Measurements from ENCODE around the gene TBC1D9. TPM values are rescaled to one million over a fixed set of nuclear protein-coding genes. Genes with fewer than 3 reads are reported as not detected.

Gene TBC1D9
- total RNA-seq, 1 experiment from 2014 or later: 9.9 TPM

DNA sequence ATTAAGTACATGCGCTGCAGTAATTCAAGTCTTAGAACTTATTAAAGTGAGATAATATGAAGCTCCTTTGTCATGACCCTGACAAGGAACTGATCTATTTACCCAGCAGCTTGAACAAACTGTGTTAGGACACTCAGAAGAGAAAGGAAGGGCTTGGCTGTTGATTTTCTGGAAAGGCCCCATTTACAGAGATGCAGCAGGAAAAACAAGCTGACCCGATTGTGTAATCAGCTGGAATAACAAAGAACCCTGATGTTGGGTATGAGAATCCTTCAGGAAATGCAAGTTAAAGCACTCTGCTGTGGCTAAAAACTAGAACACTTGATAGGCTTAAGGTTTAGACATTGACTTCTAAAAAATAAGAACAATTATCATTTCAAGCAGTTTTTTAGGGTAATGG lies 64.8 kb downstream of the TBC1D9 start:
- DNase-seq (ENCODE audit: low read depth): no peak

DNA sequence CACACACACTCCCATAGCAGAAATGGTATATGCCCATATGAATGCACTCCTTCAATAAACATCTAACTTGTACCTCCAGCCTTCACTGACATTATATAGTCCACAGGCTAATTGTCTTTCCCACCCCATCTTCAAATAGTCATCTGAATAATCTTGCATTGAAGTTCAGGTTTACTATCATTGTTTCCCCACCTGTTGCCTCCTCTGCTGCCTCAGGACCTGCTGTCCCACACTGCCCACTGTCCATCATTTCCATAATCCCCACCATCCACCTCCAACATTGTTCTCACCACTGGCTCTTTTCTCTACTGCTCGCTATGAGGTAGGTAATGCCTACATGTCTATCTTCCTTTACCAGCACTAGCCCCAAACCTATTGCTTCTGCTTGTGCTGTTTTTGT lies 66.1 kb downstream of the TBC1D9 start:
- DNase-seq (ENCODE audit: low read depth): no peak

DNA sequence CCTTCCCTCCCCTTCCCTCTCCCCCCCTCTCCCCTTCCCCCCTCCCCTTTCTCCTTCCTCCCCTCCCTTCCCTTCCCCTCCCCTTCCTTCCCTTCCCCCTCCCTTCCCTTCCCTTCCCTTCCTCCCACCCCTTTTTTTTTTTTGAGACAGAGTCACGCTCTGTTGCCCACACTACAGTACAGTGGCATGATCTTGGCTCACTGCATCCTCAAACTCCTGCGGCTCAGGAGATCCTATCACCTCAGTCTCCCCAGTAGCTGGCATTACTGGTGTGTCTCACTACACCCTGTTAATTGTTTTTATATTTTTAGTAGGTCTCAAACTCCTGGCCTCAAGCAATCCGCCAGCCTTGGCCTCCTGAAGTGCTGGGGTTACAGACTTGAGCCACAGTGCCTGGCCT lies 66.6 kb downstream of the TBC1D9 start:
- no peak for DNase-seq (ENCODE audit: low read depth)

GRCh38 chr4:140688711-140689598 lies 67.2 kb downstream of the TBC1D9 start:
- DNase-seq (ENCODE audit: low read depth): peak; percentile 36

DNA sequence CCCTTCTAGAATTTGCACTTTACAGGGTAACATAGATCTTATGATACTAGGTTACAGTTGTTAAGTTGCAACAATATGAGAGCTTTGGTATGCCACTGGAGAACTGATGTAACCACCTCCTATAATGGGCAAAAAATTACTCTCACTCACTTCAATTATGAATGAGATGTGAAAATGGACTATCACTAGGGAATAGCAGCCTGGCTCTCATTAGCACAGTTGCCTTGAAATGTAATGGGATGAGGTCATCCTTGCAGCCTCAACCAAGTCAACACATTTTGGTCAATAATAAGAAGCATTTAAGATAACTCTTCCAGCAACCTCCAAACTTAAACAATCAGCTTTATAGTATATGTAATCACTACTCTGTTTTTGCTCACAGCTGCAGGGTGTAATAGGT lies 69.4 kb downstream of the TBC1D9 start:
- DNase-seq (ENCODE audit: low read depth): no peak

DNA sequence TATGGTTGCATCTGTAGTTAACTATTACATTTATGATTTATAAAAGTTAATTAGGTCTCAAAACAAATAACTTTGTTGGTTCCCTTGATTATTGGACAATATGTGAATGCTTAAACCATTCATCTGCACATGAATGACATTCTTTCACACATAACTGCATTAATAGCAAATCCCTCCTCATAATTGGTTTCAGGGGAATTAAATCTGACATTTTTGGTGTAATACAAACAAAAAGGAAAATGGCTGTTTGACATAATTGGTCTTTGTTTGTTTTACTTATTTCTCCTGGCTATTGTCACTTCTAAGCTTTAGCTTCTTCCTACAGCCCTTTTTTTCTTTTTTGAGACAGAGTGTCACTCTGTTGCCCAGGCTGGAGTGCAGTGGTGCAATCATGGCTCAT lies 71.9 kb downstream of the TBC1D9 start:
- DNase-seq (ENCODE audit: low read depth): no peak

GRCh38 chr4:140681201-140681600 lies 75.0 kb downstream of the TBC1D9 start:
- DNase-seq (ENCODE audit: low read depth): no peak

DNA sequence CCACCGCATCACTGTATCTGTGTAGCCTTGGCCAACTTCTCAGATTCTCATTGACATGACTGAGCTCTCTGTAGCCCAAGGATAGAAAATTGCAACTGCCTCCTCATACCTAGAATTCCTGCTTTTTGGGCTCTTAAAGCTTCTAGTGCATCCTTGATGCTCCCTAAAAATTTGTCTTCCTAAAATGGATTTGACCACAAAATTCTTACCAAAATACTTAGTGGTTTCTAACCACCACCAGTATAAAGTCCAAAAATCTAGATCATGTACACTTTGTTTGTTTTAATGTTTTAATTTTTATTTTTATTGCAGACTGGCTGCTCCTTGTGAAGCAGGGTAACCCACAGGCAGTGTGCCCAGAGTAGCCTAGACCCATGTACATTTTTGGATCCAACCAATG lies 75.5 kb downstream of the TBC1D9 start:
- DNase-seq (ENCODE audit: low read depth): no peak

GRCh38 chr4:140679576-140679975 lies 76.6 kb downstream of the TBC1D9 start:
- no peak for DNase-seq (ENCODE audit: low read depth)

GRCh38 chr4:140675599-140676231 lies 80.5 kb downstream of the TBC1D9 start:
- DNase-seq (ENCODE audit: low read depth): no peak

DNA sequence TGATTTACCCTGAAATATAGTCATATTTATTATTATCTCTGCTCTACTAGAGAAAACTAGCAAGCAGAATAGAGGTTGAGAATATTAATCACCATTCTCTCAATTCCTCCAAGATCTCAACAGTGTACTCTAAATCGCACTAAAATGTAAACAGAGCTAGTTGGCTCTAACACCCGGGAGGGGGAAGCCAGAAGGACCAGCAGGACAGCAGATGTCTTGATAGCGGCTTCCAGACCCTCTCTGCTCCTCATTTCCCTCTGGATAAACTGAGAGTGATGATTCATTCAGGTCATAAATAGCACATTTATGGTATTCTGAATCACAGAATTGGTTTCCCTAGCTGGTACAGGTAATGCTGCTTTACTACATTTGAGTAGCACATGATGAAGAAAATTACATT lies 82.5 kb downstream of the TBC1D9 start:
- no peak for DNase-seq (ENCODE audit: low read depth)

- no peak for DNase-seq (ENCODE audit: low read depth)
Measured at GRCh38 chr4:140672416-140672815, 83.8 kb downstream of the TBC1D9 start.

- no peak for DNase-seq (ENCODE audit: low read depth)
Measured at GRCh38 chr4:140668111-140668510, 88.1 kb downstream of the TBC1D9 start.

DNA sequence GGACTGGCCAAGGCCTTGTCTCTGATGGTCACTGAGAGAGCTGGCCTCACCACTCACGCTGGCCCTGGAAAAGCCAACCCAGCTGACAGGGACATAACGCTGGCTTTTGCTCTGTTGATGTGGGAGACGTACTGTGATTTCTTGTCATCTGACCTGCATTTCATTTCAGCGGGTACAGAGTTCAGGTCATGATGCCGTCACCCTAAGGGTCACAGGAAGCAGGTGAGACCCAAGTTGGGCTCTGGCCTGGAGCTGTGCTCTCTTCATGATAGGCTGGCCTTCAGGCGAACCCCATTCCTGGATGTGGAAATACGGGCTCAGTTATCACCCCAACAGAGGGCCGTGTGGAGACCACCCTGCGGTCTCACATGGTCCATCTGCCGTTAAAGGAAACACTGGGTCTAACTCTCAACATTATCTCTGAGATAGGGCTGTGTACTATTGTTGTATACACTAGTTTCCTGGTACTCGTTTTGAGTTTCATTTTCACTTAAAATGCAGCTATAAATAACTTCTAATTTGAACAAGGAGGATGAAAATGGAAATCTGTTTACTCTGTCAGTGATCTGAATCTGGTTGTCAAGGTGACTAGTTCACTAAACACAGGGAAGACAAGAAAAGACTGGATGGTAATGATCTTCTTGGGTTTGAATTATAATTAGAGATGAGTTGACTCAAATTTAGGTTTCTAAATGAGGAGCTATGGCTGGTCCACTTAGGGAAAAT lies 89.1 kb downstream of the TBC1D9 start:
- no peak for DNase-seq (ENCODE audit: low read depth)

DNA sequence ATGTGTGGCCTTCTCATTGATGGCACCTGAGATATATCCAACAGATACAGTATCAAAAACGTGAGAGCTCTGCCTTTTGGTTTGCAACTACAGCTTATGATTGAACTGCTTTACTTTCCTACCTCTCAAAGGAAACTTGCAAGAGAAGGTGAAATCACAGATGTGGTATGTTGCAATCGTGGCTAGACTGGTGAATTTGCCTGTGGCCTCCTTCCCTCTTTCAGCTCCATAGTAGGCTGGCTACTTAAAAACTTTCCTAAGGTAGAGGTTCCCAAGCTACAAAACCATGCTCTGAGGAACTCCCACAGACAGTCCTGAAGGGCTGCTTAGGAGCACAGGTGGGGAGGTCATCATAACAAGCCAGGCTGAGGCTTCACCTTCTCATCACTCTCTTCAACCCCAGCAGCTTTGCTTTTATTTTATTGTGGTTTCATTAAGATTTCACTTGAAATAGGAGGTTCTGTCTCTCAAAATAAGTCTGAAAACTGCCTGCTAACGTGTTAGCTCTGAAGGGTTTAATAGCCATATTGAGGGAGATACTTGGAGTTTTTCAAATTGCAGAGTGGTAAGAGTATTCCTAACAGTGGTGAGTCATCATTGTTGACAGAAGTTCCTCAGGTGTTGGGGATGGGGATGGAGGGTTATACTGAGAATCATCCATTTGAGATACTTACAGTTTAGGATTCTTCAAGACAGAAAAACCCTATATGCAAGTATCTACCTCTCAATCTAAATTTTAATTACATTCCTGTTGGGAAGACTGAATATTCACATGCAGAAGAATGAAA lies 93.9 kb downstream of the TBC1D9 start:
- DNase-seq (ENCODE audit: low read depth): no peak

DNA sequence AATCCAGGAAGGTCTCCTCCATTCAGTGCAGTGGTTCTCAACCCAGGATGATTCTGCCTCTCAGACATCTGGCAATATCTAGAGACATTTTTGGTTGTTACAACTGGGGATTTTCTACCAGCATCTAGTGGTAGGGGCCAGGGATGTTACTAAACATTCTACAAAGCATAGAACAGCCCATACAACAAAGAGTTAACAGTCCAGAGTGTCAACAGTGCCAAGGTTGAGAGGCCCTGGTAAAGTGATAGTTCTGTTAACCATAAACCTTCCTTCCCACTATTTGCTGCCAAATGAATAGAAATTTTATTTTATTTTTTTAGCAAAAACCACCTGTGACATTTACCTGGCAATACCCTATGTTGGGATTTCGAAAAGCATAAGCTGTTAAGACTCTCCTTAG lies 94.6 kb downstream of the TBC1D9 start:
- DNase-seq (ENCODE audit: low read depth): no peak

DNA sequence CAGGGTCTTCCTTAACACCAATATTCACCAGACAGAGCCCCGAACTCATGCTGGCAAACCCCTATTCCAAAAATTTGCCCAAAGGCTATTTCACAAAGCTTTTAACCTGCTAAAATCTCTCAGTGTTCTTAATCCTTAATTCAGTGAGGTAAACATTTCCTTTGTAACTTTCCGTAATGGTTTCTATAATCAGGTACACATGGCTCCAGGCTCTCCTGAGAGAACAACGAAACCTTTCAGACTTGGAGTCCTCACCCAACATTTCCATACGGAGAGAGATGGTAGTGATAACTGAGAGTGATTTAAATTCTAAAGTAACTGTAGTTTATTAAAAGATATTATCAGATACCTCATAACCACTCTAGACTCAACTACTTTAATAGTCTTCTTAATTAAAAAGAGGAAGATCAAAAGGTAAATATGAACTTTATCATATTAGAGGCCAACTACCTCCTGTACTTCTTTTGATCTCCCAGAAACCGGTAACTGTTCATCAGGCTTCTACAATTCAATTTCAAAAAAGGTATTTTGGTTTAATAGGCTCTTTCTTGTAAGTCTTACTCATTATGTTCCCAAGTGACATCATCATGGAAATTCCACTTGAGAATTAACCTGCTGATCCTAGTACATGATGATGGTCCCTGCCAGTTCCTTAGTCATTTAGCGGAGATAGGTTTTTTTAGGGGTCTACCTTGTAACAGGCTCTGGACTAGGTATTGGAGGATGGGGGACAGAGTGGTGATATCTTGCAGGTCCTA lies 96.1 kb downstream of the TBC1D9 start:
- DNase-seq (ENCODE audit: low read depth): no peak

- peak; percentile 15 for DNase-seq (ENCODE audit: low read depth)
Measured at GRCh38 chr4:140654495-140654814, 101.7 kb downstream of the TBC1D9 start.

DNA sequence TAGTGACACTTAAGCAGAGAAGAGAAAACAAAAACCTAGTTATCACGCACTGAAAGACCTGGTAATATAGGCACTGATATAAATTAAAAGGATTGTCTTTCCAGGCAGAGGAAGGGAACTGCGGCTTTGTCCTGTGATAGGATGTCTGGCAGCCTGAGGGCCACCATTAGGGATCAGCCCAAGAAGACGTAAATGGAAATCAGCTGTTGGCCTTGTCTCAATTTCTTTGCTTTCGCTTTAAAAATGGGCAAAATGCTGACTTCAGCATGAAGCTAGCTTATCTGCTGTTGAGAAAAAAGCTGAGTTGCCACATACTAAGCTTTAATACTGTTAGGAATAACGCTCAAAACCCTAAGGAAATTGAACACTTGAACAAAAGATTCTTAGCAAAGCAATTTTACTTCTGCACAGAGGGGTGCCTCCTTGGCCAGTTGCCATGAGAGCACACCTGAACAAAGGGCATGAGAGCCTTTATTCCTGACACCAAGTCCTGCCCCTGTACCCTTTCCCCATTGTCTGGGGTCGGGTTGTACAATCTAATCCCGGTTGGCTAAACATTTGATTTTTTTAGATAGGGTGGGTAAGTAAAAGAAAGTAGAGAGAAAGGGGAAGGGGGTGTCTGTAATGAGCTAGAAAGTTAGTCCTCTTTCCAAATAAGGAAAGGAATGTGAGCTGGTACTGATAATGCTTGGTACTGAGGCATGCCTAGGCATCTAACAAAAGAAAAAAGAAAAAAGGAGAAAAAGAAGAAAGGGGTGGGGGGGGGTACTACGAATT lies 102.3 kb downstream of the TBC1D9 start:
- peak; percentile 66 for DNase-seq (ENCODE audit: low read depth)

DNA sequence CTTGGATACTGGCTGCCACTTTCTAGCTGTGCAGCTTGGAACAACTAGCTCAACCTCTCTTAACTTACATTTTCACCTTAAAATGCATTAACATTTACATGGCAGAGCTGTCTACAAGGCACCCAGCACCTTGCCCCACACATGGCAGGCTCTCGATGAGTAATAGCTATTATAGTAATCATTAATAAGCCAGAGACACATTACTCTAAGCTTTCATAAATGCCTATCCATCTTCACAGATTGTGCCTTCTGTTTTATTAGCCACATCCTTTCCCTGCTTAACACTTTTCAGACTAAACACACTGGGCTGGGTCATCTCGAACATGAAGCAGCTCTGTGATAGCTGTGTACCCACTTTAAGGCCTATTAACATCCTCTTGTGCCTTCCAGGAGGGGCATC lies 103.6 kb downstream of the TBC1D9 start:
- no peak for DNase-seq (ENCODE audit: low read depth)
